ENCODE measurements around the gene NPNT.
"Not testable (repeated sequence)": the region's sequence is repeated elsewhere in the genome, so short reads cannot be mapped to it uniquely, and the experiment has no call there.

Gene NPNT

GRCh38 chr4:105894660-105895582 lies at the start of gene NPNT:
Gene NPNT (plus strand): TSS chr4:105895471. CDS start chr4:105895653, 182 bp downstream.
- DNase-seq (ENCODE audit: low read depth) = no peak

GRCh38 chr4:105845559-105845958 lies 49.7 kb upstream of the NPNT start:
- no peak for DNase-seq (ENCODE audit: low read depth)

DNA sequence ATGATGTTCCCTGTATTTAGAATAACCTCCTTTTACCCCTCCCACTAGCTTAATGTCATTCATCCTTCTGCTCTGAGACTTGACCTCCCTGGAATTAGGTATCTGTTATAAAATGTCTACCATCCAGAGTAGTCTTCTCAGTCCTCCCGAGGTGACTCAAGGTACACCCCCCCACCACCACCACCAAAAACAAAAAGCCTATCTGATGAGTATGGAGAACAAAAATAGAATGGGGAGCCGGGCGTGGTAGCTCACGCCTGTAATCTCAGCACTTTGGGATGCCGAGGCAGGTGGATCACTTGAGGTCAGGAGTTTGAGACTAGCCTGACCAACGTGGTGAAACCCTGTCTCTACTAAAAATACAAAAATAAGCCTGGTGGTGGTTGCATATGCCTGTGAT lies 46.9 kb upstream of the NPNT start:
- DNase-seq (ENCODE audit: low read depth) = not testable (repeated sequence)

DNA sequence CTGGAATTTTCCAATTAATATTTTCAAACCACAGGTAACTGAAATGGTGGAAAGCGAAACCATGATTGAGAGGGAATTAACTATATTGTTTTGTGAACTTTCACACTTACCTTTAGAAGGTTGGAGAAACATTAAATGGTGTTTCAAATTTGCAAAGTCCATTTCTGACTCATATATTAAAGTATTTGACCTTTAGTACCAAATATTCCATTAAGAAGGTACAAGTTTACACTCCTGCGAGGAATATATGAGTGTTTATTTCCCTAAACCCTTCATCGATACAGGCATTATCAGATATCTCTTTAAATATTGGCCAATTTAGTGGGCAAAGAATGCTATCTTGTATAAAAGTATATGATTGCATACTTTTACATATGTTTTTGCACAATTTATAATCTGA lies 44.1 kb upstream of the NPNT start:
- DNase-seq (ENCODE audit: low read depth) = no peak

GRCh38 chr4:105852230-105852629 lies 43.0 kb upstream of the NPNT start:
- not testable (repeated sequence) for DNase-seq (ENCODE audit: low read depth)

- DNase-seq (ENCODE audit: low read depth) = no peak
Measured at GRCh38 chr4:105858466-105859040, 36.7 kb upstream of the NPNT start.

DNA sequence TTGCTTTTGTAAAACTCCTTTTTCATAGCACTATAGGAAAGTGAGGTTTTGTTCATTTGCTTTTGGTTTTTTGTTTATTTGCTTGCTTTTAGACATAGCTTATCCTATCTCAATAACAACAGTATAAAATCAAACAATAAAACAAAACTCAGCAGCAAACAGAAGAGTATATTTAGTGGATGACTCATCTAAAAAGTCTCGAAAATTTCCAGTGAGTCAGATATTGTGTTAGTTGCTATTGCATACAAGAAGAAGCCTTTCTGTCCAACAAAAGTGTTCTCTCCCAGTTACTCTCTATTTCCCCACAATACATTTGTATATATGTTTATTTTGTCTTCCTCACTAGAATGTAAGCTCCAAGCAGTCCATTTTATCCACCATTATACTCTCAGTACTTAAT lies 36.0 kb upstream of the NPNT start:
- no peak for DNase-seq (ENCODE audit: low read depth)

DNA sequence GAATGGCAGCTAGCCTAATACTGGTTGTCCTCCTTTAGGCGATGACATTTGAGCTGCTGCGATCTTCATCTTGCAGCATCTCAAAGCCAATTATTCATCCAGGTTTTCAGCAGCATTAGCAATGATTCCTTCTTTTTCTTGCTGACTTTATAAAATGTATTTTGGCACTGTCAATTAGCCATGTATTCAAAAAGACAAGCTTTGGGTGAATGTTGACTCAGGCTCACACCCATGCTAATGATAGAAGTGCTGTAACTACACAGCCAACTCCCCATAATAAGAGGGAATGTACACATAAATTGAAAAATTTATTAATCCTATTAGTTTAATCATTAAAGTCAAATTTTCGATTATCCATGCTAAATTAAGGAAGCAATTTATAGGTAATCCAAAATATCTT lies 24.3 kb upstream of the NPNT start:
- DNase-seq (ENCODE audit: low read depth) = no peak

DNA sequence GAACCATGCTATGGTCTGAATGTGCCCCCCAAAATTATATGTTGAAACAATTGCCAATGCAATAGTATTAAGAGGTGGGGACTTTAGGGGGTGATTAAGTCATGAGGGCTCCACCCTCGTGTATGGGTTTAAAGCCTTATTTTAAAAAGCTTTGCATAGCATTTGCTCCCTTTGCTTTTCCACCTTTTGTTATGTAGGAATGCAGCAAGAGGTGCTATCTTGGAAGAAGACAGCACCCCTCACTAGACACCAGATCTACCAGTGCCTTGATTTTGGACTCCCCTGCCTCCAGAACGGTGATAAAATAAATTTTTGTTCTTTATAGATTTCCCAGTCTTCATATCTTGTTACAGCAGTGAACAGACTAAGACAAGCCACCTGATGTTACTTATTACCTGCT lies 23.3 kb upstream of the NPNT start:
- no peak for DNase-seq (ENCODE audit: low read depth)

DNA sequence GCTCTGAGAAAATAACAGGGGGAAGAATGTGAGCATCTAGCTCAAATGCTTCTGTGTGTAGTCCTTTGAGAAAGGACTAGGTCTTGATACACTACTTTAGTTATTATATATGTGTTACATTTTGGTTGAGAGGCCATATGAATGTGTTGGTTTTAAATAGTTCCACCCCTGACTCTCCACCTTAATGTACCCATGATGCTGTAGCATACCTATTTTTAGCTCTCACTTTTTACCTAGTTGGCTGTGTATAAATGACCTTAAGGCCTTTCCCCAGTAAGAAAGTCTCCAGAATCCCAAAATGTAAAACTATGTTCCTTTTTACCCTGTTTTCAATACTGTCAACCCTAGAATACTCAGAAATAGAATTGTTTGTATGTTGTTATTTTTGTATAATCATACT lies 20.0 kb upstream of the NPNT start:
- DNase-seq (ENCODE audit: low read depth) = no peak

GRCh38 chr4:105878668-105879067 lies 16.6 kb upstream of the NPNT start:
- DNase-seq (ENCODE audit: low read depth) = no peak

DNA sequence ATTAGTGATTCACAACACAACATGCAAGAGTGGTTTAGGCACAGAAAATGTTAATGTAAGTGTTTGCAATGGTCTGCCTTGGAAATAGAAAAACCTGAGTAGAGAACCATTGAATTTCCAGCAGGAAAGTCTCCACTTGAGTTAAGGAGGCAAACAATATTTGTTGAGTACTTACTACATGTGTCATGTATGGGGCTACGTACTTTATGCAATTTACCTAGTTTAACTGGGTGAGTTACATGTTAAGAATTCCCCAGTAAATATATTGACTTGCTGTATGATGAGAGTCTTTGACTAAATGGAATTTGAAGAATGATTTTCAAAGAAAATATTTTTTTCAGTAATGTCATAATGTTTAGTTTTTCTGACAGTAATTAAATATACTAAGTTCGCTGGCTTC lies 7.8 kb upstream of the NPNT start:
- DNase-seq (ENCODE audit: low read depth) = no peak

DNA sequence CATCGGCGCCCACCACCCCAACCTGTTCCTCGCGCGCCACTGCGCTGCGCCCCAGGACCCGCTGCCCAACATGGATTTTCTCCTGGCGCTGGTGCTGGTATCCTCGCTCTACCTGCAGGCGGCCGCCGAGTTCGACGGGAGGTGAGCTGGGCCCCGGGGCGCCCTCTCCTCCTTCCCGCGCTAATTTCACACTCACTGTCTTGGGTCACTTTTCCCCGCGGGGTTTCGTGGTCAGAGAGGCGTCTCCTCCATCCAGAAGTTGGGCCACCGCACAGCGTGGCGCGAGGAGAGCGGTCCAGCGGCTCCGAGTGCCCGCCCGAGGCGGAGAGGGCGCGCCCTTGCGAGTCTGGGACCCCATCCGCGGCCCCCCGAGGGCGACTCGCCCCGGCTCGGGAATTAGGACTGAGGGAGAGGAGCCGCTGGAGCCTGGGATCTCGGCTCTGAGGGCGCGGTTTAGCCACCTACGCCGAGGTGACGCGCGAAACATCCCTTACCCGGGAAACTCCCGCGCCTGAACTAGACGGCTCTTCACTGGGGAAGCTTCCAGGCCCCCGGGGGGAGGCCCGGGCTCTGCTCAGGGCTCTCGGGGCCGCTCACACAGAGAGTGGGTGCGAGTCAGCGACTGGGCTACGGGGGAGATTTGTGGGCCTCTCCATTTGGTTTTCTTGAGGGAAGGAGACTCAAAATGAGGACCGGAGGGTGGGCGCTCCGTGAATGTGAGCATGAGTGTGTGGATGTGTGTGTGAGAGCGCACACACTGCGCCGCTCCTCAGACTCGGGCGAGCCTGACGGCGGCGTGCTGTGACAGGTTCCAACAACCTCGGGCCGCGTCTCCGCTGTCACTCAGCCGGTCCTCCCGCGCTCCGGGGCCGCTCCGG lies 551 bp downstream of the NPNT start:
- no peak for DNase-seq (ENCODE audit: low read depth)

DNA sequence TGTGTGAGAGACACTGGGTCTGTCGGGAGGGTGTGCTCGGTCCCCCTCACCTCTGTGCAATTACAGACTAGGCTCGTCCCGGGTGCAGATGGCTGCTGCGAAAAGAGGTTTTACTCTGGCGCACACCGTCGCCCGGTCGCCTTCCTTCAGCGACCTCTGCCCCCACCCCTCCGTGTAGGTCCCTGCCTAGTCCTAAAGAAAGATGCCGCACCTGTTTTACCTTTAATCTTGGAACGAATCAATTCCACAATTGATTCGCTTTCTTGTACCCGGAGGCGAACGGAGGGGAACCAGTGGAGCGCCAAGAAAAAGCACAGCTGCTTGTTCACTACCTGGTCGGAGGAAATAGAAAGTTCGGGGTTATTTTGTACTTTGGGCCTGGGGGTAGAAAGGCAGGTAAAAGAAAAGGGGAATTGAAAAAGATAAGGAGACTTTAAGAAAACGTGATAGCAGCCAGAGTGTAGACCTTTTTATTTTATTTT lies 1.2 kb downstream of the NPNT start:
- DNase-seq (ENCODE audit: low read depth) = no peak

DNA sequence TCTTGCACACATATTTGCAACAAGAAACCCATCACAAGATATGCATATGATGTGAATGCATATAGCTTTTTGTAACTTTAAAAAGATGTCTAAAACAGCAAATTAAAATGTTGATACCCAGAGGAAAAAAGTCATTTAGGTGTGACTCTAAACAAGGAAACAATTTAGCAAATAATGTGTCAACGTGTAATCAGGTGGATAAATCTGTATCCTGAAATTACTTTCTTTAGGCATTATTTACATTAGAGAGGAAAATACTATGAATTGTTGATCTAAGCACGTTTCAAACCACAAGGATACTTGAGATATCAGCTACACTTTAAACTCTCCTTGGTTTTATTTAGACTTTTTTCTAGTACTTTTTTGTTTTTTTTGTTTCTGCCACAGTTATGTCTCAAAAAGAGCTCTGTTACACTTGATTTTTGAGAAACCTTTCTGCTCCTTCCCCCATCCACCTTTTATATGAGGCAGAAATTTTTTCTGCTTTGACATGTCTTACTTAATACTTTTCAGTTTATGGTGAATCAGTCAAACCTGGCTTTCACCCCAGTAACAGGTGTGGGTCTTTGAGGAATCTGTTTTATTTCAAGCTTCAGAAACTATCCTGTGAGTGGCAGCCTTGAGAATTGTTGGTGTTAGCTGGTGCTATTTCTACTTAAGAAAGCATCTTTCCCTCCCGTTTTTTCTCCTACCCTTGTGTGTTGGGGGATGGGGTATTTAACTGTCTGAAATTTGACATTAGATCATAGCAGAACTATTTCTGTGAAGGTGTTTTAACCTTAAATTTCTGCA lies 1.9 kb downstream of the NPNT start:
- DNase-seq (ENCODE audit: low read depth) = no peak

GRCh38 chr4:105900541-105900940 lies 5.3 kb downstream of the NPNT start:
- DNase-seq (ENCODE audit: low read depth) = no peak

DNA sequence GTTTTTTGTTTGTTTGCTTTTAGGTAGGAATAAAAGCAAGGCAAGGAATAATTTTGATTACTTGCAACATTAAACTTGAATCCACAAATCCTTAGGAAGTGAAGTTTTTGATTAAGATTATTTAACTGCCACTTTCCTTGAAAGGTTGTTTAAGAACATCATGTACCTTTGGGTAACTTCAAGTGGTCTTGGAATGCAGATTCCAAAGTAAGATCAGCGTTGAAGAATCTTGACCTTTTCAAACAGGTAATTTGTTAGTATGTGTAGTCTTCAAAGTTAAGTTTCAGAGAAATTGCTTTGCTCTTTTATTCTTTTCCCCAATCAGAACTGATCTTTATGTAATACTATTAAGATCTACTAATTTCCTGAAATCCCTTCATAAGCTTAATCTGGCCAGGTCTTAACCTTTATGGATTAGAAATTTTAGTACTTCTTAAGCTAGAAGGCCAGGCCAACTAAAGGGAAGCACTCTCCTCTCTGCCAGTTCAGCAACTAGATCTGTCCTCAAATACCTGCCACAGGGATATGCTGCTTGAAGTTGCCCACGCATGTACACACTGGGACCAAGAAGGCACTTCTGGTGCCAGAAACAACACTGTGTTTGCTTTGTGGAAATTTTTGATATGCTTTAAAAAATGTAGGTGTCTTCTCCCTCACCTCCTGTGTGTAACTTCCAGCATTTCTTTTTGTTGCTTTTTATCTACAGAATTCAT lies 7.4 kb downstream of the NPNT start:
- DNase-seq (ENCODE audit: low read depth) = no peak

DNA sequence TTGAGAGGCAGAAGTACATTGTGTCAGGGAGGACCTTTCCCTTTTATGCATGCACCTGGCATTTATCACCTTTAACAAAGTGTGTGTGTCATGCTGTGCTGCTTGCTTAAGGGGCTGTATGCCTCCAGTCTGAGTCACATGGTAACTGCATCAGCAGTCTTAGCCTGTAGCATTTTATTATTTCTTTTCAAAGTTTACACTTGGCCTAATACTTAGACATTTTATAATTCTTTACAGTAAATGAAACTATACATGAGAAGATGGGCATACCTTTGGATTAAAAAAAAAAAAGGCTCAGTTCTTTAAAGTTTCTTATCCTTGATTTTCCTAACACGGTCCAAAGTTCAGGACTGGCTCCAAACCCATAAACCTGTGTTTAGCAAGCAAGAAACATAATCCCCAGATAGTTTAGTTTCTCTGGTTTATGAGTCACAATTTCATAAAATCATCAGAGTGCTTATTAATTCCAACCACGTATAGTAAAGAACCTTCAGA lies 14.6 kb downstream of the NPNT start:
- no peak for DNase-seq (ENCODE audit: low read depth)

GRCh38 chr4:105911426-105911825 lies 16.2 kb downstream of the NPNT start:
- DNase-seq (ENCODE audit: low read depth) = no peak

DNA sequence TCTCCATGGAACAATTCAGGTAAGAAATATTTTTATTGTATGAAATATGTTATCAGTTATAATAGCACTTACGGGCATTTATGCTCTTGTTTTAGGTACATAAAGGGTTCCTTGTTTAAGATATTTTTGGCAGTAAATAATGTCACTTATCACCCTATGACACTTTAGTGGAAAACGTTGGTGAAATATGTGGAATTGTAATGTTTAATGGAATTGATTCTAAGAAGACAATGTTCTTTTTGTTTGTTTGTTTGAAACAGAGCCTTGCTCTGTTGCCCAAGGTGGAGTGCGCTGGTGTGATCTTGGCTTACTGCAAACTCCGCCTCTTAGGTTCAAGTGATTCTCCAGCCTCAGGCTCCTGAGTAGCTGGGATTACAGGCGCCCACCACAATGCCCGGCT lies 17.4 kb downstream of the NPNT start:
- DNase-seq (ENCODE audit: low read depth) = no peak

GRCh38 chr4:105917171-105917685 lies 22.0 kb downstream of the NPNT start:
- no peak for DNase-seq (ENCODE audit: low read depth)

Measured in activated T-helper 1 cell treated with Interleukin-2 at 50 U/mL for 16 hours (primary cell).